ENCODE measurements around the gene GAS6.

GRCh38 chr13:113793718-113794085 lies 70.2 kb downstream of the GAS6 start:
- TF ChIP-seq CTCF (conservative IDR thresholded peaks at IDR 0.05 in 1 of 2, IDR thresholded peaks at IDR 0.05 in 1 of 2; ENCODE audit: low read depth in 1 of 2, low read length in 2 of 2) (no peak), EZH2 (IDR thresholded peaks at IDR 0.05; ENCODE audit: low read length, missing control alignments) (no peak)
